CD4-positive, alpha-beta T cell treated with Interleukin-6 for 4 hours (primary cell): ENCODE results near the gene SMARCB1.

Source experiments
- DNase-seq: peaks from one replicate; pipeline ENCODE4 v3.0.0-alpha.2; 2020; ENCODE audit warnings: mixed read lengths

The SMARCB1 gene

GRCh38 chr22:23786752-23787599 is at the start of gene SMARCB1:
Gene SMARCB1, plus strand, starts transcription at chr22:23786966. Its CDS starts 204 bp downstream, at chr22:23787170.
- peak; percentile 91 for DNase-seq

- no peak for DNase-seq
Measured at GRCh38 chr22:23737696-23738095, 49.1 kb upstream of the SMARCB1 start.

- no peak for DNase-seq
Measured at GRCh38 chr22:23742505-23743264, 44.1 kb upstream of the SMARCB1 start.

GRCh38 chr22:23743303-23743705 is 43.5 kb upstream of the SMARCB1 start:
- no peak for DNase-seq

- no peak for DNase-seq
Measured at GRCh38 chr22:23744001-23744400, 42.8 kb upstream of the SMARCB1 start.

GRCh38 chr22:23744485-23744884 is 42.3 kb upstream of the SMARCB1 start:
- DNase-seq = no peak

- DNase-seq = no peak
Measured at GRCh38 chr22:23745791-23746190, 41.0 kb upstream of the SMARCB1 start.

- no peak for DNase-seq
Measured at GRCh38 chr22:23749841-23750301, 36.9 kb upstream of the SMARCB1 start.

GRCh38 chr22:23750367-23750713 is 36.4 kb upstream of the SMARCB1 start:
- DNase-seq = no peak

GRCh38 chr22:23750714-23751440 is 35.9 kb upstream of the SMARCB1 start, which contains the start of gene ZNF70:
Gene ZNF70, minus strand, starts transcription at chr22:23751112. Its CDS starts 5,972 bp downstream, at chr22:23745140.
- peak; percentile 93 for DNase-seq

GRCh38 chr22:23751441-23751996 is 35.2 kb upstream of the SMARCB1 start:
- DNase-seq = peak; percentile 34

- no peak for DNase-seq
Measured at GRCh38 chr22:23752090-23752691, 34.6 kb upstream of the SMARCB1 start.

- DNase-seq = no peak
Measured at GRCh38 chr22:23752750-23753149, 34.0 kb upstream of the SMARCB1 start.

- no peak for DNase-seq
Measured at GRCh38 chr22:23753385-23753784, 33.4 kb upstream of the SMARCB1 start.

- DNase-seq = no peak
Measured at GRCh38 chr22:23754220-23754919, 32.4 kb upstream of the SMARCB1 start, which contains the start of gene VPREB3. Gene VPREB3, minus strand, starts transcription at chr22:23754425. Its CDS starts 62 bp downstream, at chr22:23754363.

- no peak for DNase-seq
Measured at GRCh38 chr22:23754980-23755636, 31.7 kb upstream of the SMARCB1 start.

GRCh38 chr22:23755711-23756110 is 31.1 kb upstream of the SMARCB1 start:
- DNase-seq = no peak

GRCh38 chr22:23756891-23757290 is 29.9 kb upstream of the SMARCB1 start:
- no peak for DNase-seq

GRCh38 chr22:23759566-23759965 is 27.2 kb upstream of the SMARCB1 start:
- DNase-seq = no peak

- DNase-seq = no peak
Measured at GRCh38 chr22:23760056-23760455, 26.7 kb upstream of the SMARCB1 start.
